GM23338 (cell line): ENCODE data around the gene EPHB3. TPM values are rescaled to one million over a fixed set of nuclear protein-coding genes. Genes with fewer than 3 reads are reported as not detected.

ENCODE experiments used
- ATAC-seq: fragments of 200-7000 bp; cut with Tn5 transposase; 3 replicates; pipeline ENCODE4 v1.9.1; 2020
- DNase-seq: peaks from one replicate; pipeline ENCODE4 v3.0.0-alpha.2; 2015; ENCODE audit warnings: low spot score
- H2AFZ ChIP-seq: fragments of 200-600 bp; sonication (generic); 2 replicates; pipeline ENCODE4 v1.8.0; 2016; ENCODE audit warnings: antibody characterized with exemption, mild to moderate bottlenecking, moderate library complexity
- H3F3A ChIP-seq: fragments of 200-600 bp; sonication (generic); replicated peaks from 2 replicates; pipeline ENCODE4 v1.8.0; 2017; ENCODE audit warnings: antibody characterized with exemption, mixed run types, low read depth
- H3K27ac ChIP-seq: fragments of 200-600 bp; sonication (generic); 2 replicates; pipeline ENCODE4 v1.6.1; 2016; ENCODE audit warnings: low read depth
- H3K27me3 ChIP-seq: fragments of 200-600 bp; sonication (generic); 2 replicates; pipeline ENCODE4 v1.8.0; 2016; ENCODE audit warnings: mild to moderate bottlenecking, mixed run types, moderate library complexity; ENCODE audit not compliant: insufficient read depth
- H3K36me3 ChIP-seq: fragments of 200-600 bp; sonication (generic); 2 replicates; pipeline ENCODE4 v1.8.0; 2016; ENCODE audit warnings: mild to moderate bottlenecking; ENCODE audit not compliant: insufficient read depth
- H3K4me1 ChIP-seq: fragments of 200-600 bp; sonication (generic); 2 replicates; pipeline ENCODE4 v1.8.0; 2016; ENCODE audit warnings: mild to moderate bottlenecking, moderate library complexity; ENCODE audit not compliant: insufficient read depth
- H3K4me2 ChIP-seq: fragments of 200-600 bp; sonication (generic); 2 replicates; pipeline ENCODE4 v1.7.1; 2017; ENCODE audit warnings: mixed run types
- H3K4me3 ChIP-seq: fragments of 200-600 bp; sonication (generic); 2 replicates; pipeline ENCODE4 v1.6.1; 2016; ENCODE audit warnings: mixed run types
- H3K79me2 ChIP-seq: fragments of 200-600 bp; sonication (generic); replicated peaks from 2 replicates; pipeline ENCODE4 v1.8.0; 2017; ENCODE audit warnings: mild to moderate bottlenecking; ENCODE audit not compliant: insufficient read depth
- H3K9me2 ChIP-seq: fragments of 200-600 bp; sonication (generic); 2 replicates; pipeline ENCODE4 v1.8.0; 2017; ENCODE audit not compliant: insufficient read depth
- H4K20me1 ChIP-seq: fragments of 200-600 bp; sonication (generic); replicated peaks from 2 replicates; pipeline ENCODE4 v1.8.0; 2017; ENCODE audit warnings: mild to moderate bottlenecking; ENCODE audit not compliant: insufficient read depth
- H3K27ac Mint-ChIP-seq: 2 replicates; pipeline ENCODE4 v1.8.0; 2020; ENCODE audit warnings: inconsistent platforms, mild to moderate bottlenecking, moderate library complexity, mixed read lengths
- H3K27me3 Mint-ChIP-seq: 3 replicates; pipeline ENCODE4 v1.8.0; 2022; ENCODE audit warnings: low read depth, mild to moderate bottlenecking, moderate library complexity, mixed read lengths, inconsistent platforms; ENCODE audit not compliant: insufficient read depth, poor library complexity
- H3K36me3 Mint-ChIP-seq: 3 replicates; pipeline ENCODE4 v1.8.0; 2021; ENCODE audit warnings: low read depth, mild to moderate bottlenecking, inconsistent platforms, moderate library complexity, mixed read lengths
- H3K4me1 Mint-ChIP-seq: 3 replicates; pipeline ENCODE4 v1.8.0; 2020; ENCODE audit warnings: mild to moderate bottlenecking, inconsistent platforms, mixed read lengths
- H3K4me3 Mint-ChIP-seq: 3 replicates; pipeline ENCODE4 v1.8.0; 2021; ENCODE audit warnings: moderate library complexity, mild to moderate bottlenecking, inconsistent platforms, mixed read lengths
- H3K9me3 Mint-ChIP-seq: 3 replicates; pipeline ENCODE4 v1.8.0; 2020; ENCODE audit warnings: moderate library complexity, mild to moderate bottlenecking, inconsistent platforms, mixed read lengths
- CREB1 ChIP-seq: fragments of 250-450 bp; sonication (Bioruptor Pico); IDR thresholded peaks from 2 replicates; pipeline ENCODE4 v1.5.0; 2020; ENCODE audit warnings: low read depth, mild to moderate bottlenecking, moderate library complexity
- EZH2 ChIP-seq: fragments of 200-600 bp; sonication (generic); IDR thresholded peaks from one replicate; pipeline ENCODE4 v1.8.0; 2017; ENCODE audit warnings: antibody characterized with exemption, mild to moderate bottlenecking, low read depth; ENCODE audit not compliant: unreplicated experiment
- EZH2phosphoT487 ChIP-seq: fragments of 200-600 bp; sonication (generic); IDR thresholded peaks from one replicate; pipeline ENCODE4 v1.8.1; 2018; ENCODE audit warnings: antibody characterized with exemption; ENCODE audit not compliant: unreplicated experiment
- JUNB ChIP-seq: IDR thresholded peaks from one replicate; pipeline ENCODE4 v1.6.1; 2016; ENCODE audit warnings: antibody characterized with exemption; ENCODE audit not compliant: unreplicated experiment
- NANOG ChIP-seq: IDR thresholded peaks from 2 replicates; pipeline ENCODE4 v1.6.1; 2016; ENCODE audit warnings: antibody characterized with exemption, borderline replicate concordance
- STAT1 ChIP-seq: IDR thresholded peaks from one replicate; pipeline ENCODE4 v1.6.1; 2016; ENCODE audit warnings: antibody characterized with exemption; ENCODE audit not compliant: unreplicated experiment
- ZNF114 ChIP-seq: fragments of 250-450 bp; sonication (Bioruptor Pico); IDR thresholded peaks from 2 replicates; pipeline ENCODE4 v1.5.0; 2020; ENCODE audit warnings: mild to moderate bottlenecking, moderate library complexity
- ZNF331 ChIP-seq: fragments of 250-450 bp; sonication (Bioruptor Pico); IDR thresholded peaks from 2 replicates; pipeline ENCODE4 v1.5.0; 2020; ENCODE audit warnings: low read depth, mild to moderate bottlenecking, moderate library complexity
- polyA plus RNA-seq: library from polyadenylated mRNA; unstranded; fragments of >200 nt; fragmentation: Nextera tagmentation; extraction: Ambion mirVana; gene quantifications from 2 replicates; pipeline ENCODE4 v1.2.1, GENCODE V29; 2016
- total RNA-seq: library from RNA; depleted of rRNA; stranded (reverse); fragments of >200 nt; shearing (Covaris generic); gene quantifications from 2 replicates; pipeline ENCODE4 v1.2.3, GENCODE V29; 2014
- TF ChIP-seq, protein P1 (sequence below), 2 experiments: fragments of 200-600 bp in 1 of 2; sonication (generic) in 1 of 2; conservative IDR thresholded peaks; 2 replicates each; pipeline versions ENCODE4 v1.5.1 to v1.6.1; 2016 to 2017; ENCODE audit warnings: antibody characterized with exemption in 2 of 2, low read depth in 2 of 2, mild to moderate bottlenecking in 2 of 2, moderate library complexity in 1 of 2
- TF ChIP-seq, protein P2 (sequence below): IDR thresholded peaks from one replicate; pipeline ENCODE4 v1.6.1; 2018; ENCODE audit warnings: antibody characterized with exemption; ENCODE audit not compliant: unreplicated experiment
- TF ChIP-seq, protein P3 (sequence below): IDR thresholded peaks from 2 replicates; pipeline ENCODE4 v1.6.1; 2016; ENCODE audit warnings: antibody characterized with exemption

The EPHB3 gene
- total and polyA plus RNA-seq, 2 experiments from 2014 or later = 0.57 to 2.0 TPM

DNA sequence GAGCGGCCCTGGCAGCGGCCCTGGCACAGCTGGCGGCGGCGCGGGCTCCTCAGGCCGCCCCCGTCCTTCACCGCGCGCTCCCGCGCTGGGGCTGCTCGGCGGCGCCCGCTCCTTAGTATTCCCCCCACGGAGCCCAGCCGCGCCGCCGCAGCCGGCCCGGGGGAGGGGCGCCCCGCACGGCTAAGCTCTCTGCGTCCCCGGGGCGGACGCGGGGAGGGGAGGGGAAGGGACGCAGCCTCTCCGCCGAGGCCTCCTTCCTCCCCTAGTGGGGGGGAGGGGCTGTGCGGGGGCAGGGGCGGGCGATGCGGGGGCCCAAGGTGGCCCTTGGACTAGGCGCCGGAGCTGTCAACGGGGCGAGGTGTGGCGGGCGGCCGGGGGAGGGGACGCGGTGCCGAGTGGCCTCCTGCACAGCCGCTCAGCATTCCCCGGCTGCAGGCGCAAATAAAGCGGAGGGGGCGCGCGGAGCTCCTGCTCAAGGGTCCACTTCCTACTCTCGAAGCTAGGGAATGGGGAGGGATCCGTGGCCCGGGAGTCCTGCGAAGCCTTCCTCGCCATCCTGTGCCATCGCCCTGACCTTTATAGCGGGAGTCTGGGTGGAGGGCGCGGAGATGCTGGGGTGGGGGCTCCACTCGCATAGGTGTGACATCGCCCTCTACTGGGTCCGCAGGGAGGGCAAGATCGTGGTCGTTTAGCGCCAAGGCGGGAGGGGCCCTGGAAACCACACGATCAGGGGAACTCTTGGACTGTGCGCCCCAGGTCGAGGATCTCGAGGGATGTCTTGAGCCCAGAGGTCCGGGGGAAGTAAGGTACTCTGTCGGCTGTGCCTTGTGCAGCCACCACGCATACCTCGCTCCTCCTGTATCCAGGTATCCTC is 22.2 kb downstream of the EPHB3 start:
- peaks cover 30% of the 10 kb centered on the region for H3K27me3 Mint-ChIP-seq
- Histone ChIP-seq H3K4me1 (peaks cover 22% of the 10 kb centered on the region), H3F3A (peaks cover 4% of the 10 kb centered on the region; the same call in 1 of the 2 replicates), H3K9me2 (no peaks in the 10 kb centered on the region), H3K4me2 (peak overlapping the region; percentile 92), H3K79me2 (no peaks in the 10 kb centered on the region), H3K27ac (no peak overlapping the region), H4K20me1 (no peaks in the 10 kb centered on the region), H3K27me3 (peaks cover 80% of the 10 kb centered on the region), H3K36me3 (no peaks in the 10 kb centered on the region), H3K4me3 (peak overlapping the region; percentile 66), H2AFZ (peak overlapping the region; percentile 70)
- DNase-seq (peak; percentile 77), ATAC-seq (peak; percentile 52)
- peak overlapping the region; percentile 78 for H3K4me3 Mint-ChIP-seq
- TF ChIP-seq NANOG (no peak), EZH2 (peak; percentile 42)
- TF ChIP-seq, protein P1, sequence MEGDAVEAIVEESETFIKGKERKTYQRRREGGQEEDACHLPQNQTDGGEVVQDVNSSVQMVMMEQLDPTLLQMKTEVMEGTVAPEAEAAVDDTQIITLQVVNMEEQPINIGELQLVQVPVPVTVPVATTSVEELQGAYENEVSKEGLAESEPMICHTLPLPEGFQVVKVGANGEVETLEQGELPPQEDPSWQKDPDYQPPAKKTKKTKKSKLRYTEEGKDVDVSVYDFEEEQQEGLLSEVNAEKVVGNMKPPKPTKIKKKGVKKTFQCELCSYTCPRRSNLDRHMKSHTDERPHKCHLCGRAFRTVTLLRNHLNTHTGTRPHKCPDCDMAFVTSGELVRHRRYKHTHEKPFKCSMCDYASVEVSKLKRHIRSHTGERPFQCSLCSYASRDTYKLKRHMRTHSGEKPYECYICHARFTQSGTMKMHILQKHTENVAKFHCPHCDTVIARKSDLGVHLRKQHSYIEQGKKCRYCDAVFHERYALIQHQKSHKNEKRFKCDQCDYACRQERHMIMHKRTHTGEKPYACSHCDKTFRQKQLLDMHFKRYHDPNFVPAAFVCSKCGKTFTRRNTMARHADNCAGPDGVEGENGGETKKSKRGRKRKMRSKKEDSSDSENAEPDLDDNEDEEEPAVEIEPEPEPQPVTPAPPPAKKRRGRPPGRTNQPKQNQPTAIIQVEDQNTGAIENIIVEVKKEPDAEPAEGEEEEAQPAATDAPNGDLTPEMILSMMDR (conservative IDR thresholded peaks at IDR 0.05; ENCODE audit: low read depth in 2 of 2) = peak; percentile 51 to 71
- H3K9me3 Mint-ChIP-seq = no peaks in the 10 kb centered on the region
- H3K27ac Mint-ChIP-seq = no peak overlapping the region
- H3K36me3 Mint-ChIP-seq = no peaks in the 10 kb centered on the region; the same call in 1 of the 3 replicates
- peaks cover 25% of the 10 kb centered on the region for H3K4me1 Mint-ChIP-seq

DNA sequence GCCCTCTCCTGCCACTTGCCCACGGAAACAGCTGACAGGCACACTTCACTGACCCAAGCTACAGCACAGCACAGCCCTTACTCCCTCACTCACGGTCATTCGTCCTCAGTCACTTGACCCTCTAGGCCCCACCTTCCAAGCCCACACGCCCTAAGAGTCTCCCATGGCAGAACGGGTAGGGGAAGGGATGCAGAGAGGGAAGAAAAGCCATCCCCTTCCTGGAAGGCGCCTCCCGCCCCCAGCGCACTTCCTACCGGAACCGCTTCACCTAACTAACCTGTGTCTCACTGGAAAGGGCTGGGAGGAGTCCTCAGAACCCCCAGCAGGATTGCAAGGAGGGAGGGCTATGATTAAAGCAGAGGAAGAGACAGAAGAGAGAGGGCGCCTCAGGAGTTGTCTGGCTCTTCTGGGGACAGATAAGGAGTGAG is 22.9 kb downstream of the EPHB3 start:
- peaks cover 22% of the 10 kb centered on the region for H3K4me1 ChIP-seq
- H3K27ac ChIP-seq = no peak overlapping the region
- H3K36me3 ChIP-seq = no peaks in the 10 kb centered on the region
- H3K9me2 ChIP-seq = no peaks in the 10 kb centered on the region
- H2AFZ ChIP-seq = peak overlapping the region; percentile 70
- no peaks in the 10 kb centered on the region for H3K79me2 ChIP-seq
- H3K4me3 ChIP-seq = peak overlapping the region; percentile 66
- peaks cover 19% of the 10 kb centered on the region for H3K4me1 Mint-ChIP-seq
- no peaks in the 10 kb centered on the region for H4K20me1 ChIP-seq
- H3K36me3 Mint-ChIP-seq = no peaks in the 10 kb centered on the region; the same call in 1 of the 3 replicates
- H3K9me3 Mint-ChIP-seq = no peaks in the 10 kb centered on the region
- peak overlapping the region; percentile 92 for H3K4me2 ChIP-seq
- peaks cover 4% of the 10 kb centered on the region; the same call in 1 of the 2 replicates for H3F3A ChIP-seq
- ATAC-seq (peak; percentile 30), DNase-seq (peak; percentile 70)
- H3K27me3 ChIP-seq = peaks cover 86% of the 10 kb centered on the region
- H3K4me3 Mint-ChIP-seq = peak overlapping the region; percentile 71
- no peak overlapping the region for H3K27ac Mint-ChIP-seq
- H3K27me3 Mint-ChIP-seq = peaks cover 28% of the 10 kb centered on the region
- TF ChIP-seq ZNF114 (no peak), JUNB (no peak), STAT1 (no peak), NANOG (no peak), EZH2phosphoT487 (no peak), ZNF331 (CRISPR knock-in tag) (no peak), CREB1 (no peak), EZH2 (peak; percentile 40)
- TF ChIP-seq, protein P1 (conservative IDR thresholded peaks at IDR 0.05; ENCODE audit: low read depth in 2 of 2) = peak in 1 of 2 experiments; percentile 53; a peak in 2 of 4 replicates
- TF ChIP-seq, protein P2, sequence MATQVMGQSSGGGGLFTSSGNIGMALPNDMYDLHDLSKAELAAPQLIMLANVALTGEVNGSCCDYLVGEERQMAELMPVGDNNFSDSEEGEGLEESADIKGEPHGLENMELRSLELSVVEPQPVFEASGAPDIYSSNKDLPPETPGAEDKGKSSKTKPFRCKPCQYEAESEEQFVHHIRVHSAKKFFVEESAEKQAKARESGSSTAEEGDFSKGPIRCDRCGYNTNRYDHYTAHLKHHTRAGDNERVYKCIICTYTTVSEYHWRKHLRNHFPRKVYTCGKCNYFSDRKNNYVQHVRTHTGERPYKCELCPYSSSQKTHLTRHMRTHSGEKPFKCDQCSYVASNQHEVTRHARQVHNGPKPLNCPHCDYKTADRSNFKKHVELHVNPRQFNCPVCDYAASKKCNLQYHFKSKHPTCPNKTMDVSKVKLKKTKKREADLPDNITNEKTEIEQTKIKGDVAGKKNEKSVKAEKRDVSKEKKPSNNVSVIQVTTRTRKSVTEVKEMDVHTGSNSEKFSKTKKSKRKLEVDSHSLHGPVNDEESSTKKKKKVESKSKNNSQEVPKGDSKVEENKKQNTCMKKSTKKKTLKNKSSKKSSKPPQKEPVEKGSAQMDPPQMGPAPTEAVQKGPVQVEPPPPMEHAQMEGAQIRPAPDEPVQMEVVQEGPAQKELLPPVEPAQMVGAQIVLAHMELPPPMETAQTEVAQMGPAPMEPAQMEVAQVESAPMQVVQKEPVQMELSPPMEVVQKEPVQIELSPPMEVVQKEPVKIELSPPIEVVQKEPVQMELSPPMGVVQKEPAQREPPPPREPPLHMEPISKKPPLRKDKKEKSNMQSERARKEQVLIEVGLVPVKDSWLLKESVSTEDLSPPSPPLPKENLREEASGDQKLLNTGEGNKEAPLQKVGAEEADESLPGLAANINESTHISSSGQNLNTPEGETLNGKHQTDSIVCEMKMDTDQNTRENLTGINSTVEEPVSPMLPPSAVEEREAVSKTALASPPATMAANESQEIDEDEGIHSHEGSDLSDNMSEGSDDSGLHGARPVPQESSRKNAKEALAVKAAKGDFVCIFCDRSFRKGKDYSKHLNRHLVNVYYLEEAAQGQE = no peak
- TF ChIP-seq, protein P3, sequence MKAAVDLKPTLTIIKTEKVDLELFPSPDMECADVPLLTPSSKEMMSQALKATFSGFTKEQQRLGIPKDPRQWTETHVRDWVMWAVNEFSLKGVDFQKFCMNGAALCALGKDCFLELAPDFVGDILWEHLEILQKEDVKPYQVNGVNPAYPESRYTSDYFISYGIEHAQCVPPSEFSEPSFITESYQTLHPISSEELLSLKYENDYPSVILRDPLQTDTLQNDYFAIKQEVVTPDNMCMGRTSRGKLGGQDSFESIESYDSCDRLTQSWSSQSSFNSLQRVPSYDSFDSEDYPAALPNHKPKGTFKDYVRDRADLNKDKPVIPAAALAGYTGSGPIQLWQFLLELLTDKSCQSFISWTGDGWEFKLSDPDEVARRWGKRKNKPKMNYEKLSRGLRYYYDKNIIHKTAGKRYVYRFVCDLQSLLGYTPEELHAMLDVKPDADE = no peak
